K562 (cell line): Measurements from ENCODE around the gene THAP4. TPM values are rescaled to one million over a fixed set of nuclear protein-coding genes. Genes with fewer than 3 reads are reported as not detected.
A peak's percentile ranks its signal among the peaks of the same experiment; 100 is the strongest.

Source experiments
- ATF6 ChIP-seq: sonication (generic); formaldehyde crosslinking; IDR thresholded peaks from 2 replicates; pipeline ENCODE4 v1.4.0; 2020; ENCODE audit warnings: mild to moderate bottlenecking, missing genetic modification reagents
- ATF7 ChIP-seq: fragments of 450-650 bp; IDR thresholded peaks from 2 replicates; pipeline ENCODE4 v1.7.1; 2014; ENCODE audit warnings: mild to moderate bottlenecking, moderate library complexity
- ESRRB ChIP-seq: fragments of 250-450 bp; sonication (Bioruptor Pico); IDR thresholded peaks from 2 replicates; pipeline ENCODE4 v1.5.0; 2020; ENCODE audit warnings: mild to moderate bottlenecking, moderate library complexity, borderline replicate concordance
- JUND ChIP-seq, 2 experiments: IDR thresholded peaks; 2 replicates in 1 of 2; 3 replicates in 1 of 2; pipeline ENCODE4 v1.6.1; 2011; ENCODE audit warnings: borderline replicate concordance in 2 of 2, low read depth in 2 of 2, low read length in 2 of 2, improper control_type of control experiment in 1 of 2, missing biosample characterization in 1 of 2, missing genetic modification characterization in 1 of 2, missing genetic modification reagents in 1 of 2
- MBD2 ChIP-seq: sonication (generic); IDR thresholded peaks from 2 replicates; pipeline ENCODE4 v1.6.1; 2016; ENCODE audit warnings: low read depth, borderline replicate concordance
- MCM2 ChIP-seq: fragments of 450-650 bp; IDR thresholded peaks from 2 replicates; pipeline ENCODE4 v1.6.1; 2017; ENCODE audit warnings: low read depth, mild to moderate bottlenecking
- MLLT1 ChIP-seq, 2 experiments: fragments of 450-650 bp; IDR thresholded peaks; 2 replicates each; pipeline ENCODE4 v1.6.1; 2016
- MTA3 ChIP-seq: fragments of 450-650 bp; formaldehyde crosslinking; IDR thresholded peaks from 2 replicates; pipeline ENCODE4 v1.6.1; 2017; ENCODE audit warnings: mild to moderate bottlenecking, borderline replicate concordance
- NELFE ChIP-seq: IDR thresholded peaks from 2 replicates; pipeline ENCODE4 v1.6.1; 2011; ENCODE audit warnings: mild to moderate bottlenecking; ENCODE audit not compliant: insufficient read depth, insufficient read length
- PCBP1 ChIP-seq: fragments of 200-400 bp; formaldehyde crosslinking; IDR thresholded peaks from 2 replicates; pipeline ENCODE4 v1.6.1; 2018; ENCODE audit warnings: mild to moderate bottlenecking, low read depth, low read length; ENCODE audit not compliant: poor library complexity, severe bottlenecking
- POLR2A ChIP-seq: fragments of 450-650 bp; conservative IDR thresholded peaks from 2 replicates; pipeline ENCODE4 v1.6.1; 2016
- POLR2AphosphoS5 ChIP-seq: IDR thresholded peaks from 2 replicates; pipeline ENCODE4 v1.6.1; 2011; ENCODE audit warnings: mild to moderate bottlenecking, low read depth, low read length, moderate library complexity; ENCODE audit not compliant: control insufficient read depth, insufficient read depth
- POU5F1 ChIP-seq: fragments of 150-350 bp; IDR thresholded peaks from 2 replicates; pipeline ENCODE4 v1.6.1; 2014; ENCODE audit warnings: borderline replicate concordance, low read length, low read depth, mild to moderate bottlenecking; ENCODE audit not compliant: partially characterized antibody
- RBBP5 ChIP-seq: fragments of 200-600 bp; sonication (generic); IDR thresholded peaks from 2 replicates; pipeline ENCODE4 v1.6.1; 2012; ENCODE audit warnings: borderline replicate concordance, mild to moderate bottlenecking, low read length, control low read depth, inconsistent platforms; ENCODE audit not compliant: insufficient read depth, poor library complexity, severe bottlenecking
- RBM25 ChIP-seq: fragments of 200-400 bp; formaldehyde crosslinking; IDR thresholded peaks from 2 replicates; pipeline ENCODE4 v1.6.1; 2018; ENCODE audit warnings: low read length, low read depth, moderate library complexity; ENCODE audit not compliant: severe bottlenecking
- SFPQ ChIP-seq: fragments of 200-400 bp; formaldehyde crosslinking; IDR thresholded peaks from 2 replicates; pipeline ENCODE4 v1.6.1; 2017; ENCODE audit warnings: mild to moderate bottlenecking, low read depth, low read length, moderate library complexity
- U2AF1 ChIP-seq: fragments of 200-400 bp; formaldehyde crosslinking; optimal IDR thresholded peaks from 2 replicates; pipeline ENCODE3; 2017; ENCODE audit warnings: mild to moderate bottlenecking, low read depth, low read length, moderate library complexity
- ZNF197 ChIP-seq: fragments of 200-800 bp; sonication (Bioruptor generic); IDR thresholded peaks from 2 replicates; pipeline ENCODE4 v1.6.1; 2016; ENCODE audit warnings: low read depth, missing genetic modification characterization, missing compliant biosample characterization
- ZNF511 ChIP-seq: sonication (generic); formaldehyde crosslinking; IDR thresholded peaks from 2 replicates; pipeline ENCODE4 v1.8.0; 2022; ENCODE audit warnings: mild to moderate bottlenecking, missing genetic modification reagents
- ZNF584 ChIP-seq: fragments of 200-800 bp; sonication (Bioruptor generic); IDR thresholded peaks from 2 replicates; pipeline ENCODE4 v1.6.1; 2016; ENCODE audit warnings: low read depth, mild to moderate bottlenecking, missing genetic modification characterization, missing compliant biosample characterization
- polyA plus RNA-seq, 8 experiments: library from polyadenylated mRNA; depleted of rRNA in 4 of 8; stranded (reverse) in 5 of 8; unstranded in 3 of 8; fragments of >200 nt; fragmentation: Nextera tagmentation in 2 of 8; fragmentation: Illumina TruSeq in 1 of 8; extraction: Ambion mirVana in 2 of 8; extraction: Trizol in 1 of 8; gene quantifications; 2 replicates each; pipeline versions ENCODE4 v1.2.1 to v1.2.3, GENCODE V29; 2011 to 2014; ENCODE audit warnings: inconsistent platforms in 1 of 8, missing spikeins in 1 of 8
- total RNA-seq, 7 experiments: library from RNA; depleted of rRNA in 6 of 7; stranded (reverse); fragments of >200 nt in 6 of 7; fragmentation: Illumina TruSeq in 2 of 7; extraction: Trizol in 2 of 7; gene quantifications; 2 replicates each; pipeline versions ENCODE4 v1.2.1 to v1.2.3, GENCODE V29; 2011 to 2021; ENCODE audit warnings: low replicate concordance in 1 of 7

The THAP4 gene
- total and polyA plus RNA-seq, 9 of the 15 experiments (the other 6 are each of a cell fraction or from before 2014, with no cell fraction given), result 8.6 to 60.9 (median 43.9) TPM

- TF ChIP-seq ATF6 (CRISPR knock-in tag) (no peak), ZNF511 (CRISPR knock-in tag) (peak; percentile 55; the same call in 1 of the 2 replicates), RBBP5 (peak; percentile 89), MBD2 (peak; percentile 83; the same call in 1 of the 2 replicates), U2AF1 (peak; percentile 49), SFPQ (no peak), MTA3 (peak; percentile 97), POU5F1 (peak; percentile 97), MLLT1 (IDR thresholded peaks at IDR 0.05) (peak in 1 of 2 experiments; percentile 28; a peak in 1 of 4 replicates), ATF7 (peak; percentile 49; the same call in 1 of the 2 replicates), NELFE (no peak), RBM25 (peak; percentile 48), POLR2A (peak; percentile 57), PCBP1 (peak; percentile 6), ZNF584 (CRISPR knock-in tag) (0 out of 2 replicates have a peak, but pooled peaks have one; percentile 39), ESRRB (CRISPR knock-in tag) (no peak), MCM2 (no peak), JUND (IDR thresholded peaks at IDR 0.05; ENCODE audit: borderline replicate concordance, low read depth, low read length) (0 out of 2 replicates have a peak, but pooled peaks have one; percentile 18), JUND (tag; IDR thresholded peaks at IDR 0.05; ENCODE audit: borderline replicate concordance, low read depth, low read length) (peak; percentile 14; the same call in 1 of the 3 replicates), POLR2AphosphoS5 (peak; percentile 59; the same call in 1 of the 2 replicates), ZNF197 (CRISPR knock-in tag) (peak; percentile 82; the same call in 1 of the 2 replicates)
These were observed at the start of gene THAP4, which contains the start of gene ATG4B (continued) for GRCh38 chr2:241637018-241637794.
